Measurements from ENCODE around the gene USP2. TPM values are rescaled to one million over a fixed set of nuclear protein-coding genes. Genes with fewer than 3 reads are reported as not detected.
"Not testable (repeated sequence)": the region's sequence is repeated elsewhere in the genome, so short reads cannot be mapped to it uniquely, and the experiment has no call there.

Gene USP2
- total RNA-seq, 1 donor from 2014 or later, result 5.1 TPM

DNA sequence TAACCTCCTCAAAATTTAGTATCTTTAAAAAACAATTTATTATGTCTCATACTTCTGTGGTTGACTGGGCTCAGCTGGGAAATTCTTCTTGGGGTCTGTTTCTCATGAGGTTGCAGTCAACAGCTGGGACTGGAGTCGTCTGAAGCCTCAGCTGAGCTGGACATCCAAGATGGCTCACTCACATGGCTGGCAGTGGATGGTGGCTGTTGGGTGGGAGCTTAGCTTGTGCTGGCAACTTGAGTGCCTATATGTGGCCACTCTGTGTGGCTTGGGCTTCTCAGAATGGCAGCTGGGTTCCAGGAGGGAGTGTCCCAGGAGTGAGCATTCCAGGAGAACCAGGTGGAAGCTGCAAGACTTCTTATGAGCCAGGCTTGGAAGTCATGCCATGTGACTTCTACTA is 28.2 kb upstream of the USP2 start:
- no peaks in the 10 kb centered on the region for H3K4me1 ChIP-seq
- H3K36me3 ChIP-seq, result no peaks in the 10 kb centered on the region
- no peak overlapping the region for H3K4me3 ChIP-seq
- H3K9me3 ChIP-seq, result no peaks in the 10 kb centered on the region
- H3K27ac ChIP-seq, result no peak overlapping the region
- no peak for DNase-seq
- TF ChIP-seq, protein P1, sequence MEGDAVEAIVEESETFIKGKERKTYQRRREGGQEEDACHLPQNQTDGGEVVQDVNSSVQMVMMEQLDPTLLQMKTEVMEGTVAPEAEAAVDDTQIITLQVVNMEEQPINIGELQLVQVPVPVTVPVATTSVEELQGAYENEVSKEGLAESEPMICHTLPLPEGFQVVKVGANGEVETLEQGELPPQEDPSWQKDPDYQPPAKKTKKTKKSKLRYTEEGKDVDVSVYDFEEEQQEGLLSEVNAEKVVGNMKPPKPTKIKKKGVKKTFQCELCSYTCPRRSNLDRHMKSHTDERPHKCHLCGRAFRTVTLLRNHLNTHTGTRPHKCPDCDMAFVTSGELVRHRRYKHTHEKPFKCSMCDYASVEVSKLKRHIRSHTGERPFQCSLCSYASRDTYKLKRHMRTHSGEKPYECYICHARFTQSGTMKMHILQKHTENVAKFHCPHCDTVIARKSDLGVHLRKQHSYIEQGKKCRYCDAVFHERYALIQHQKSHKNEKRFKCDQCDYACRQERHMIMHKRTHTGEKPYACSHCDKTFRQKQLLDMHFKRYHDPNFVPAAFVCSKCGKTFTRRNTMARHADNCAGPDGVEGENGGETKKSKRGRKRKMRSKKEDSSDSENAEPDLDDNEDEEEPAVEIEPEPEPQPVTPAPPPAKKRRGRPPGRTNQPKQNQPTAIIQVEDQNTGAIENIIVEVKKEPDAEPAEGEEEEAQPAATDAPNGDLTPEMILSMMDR (IDR thresholded peaks at IDR 0.05), result no peak
- H3K27me3 ChIP-seq (ENCODE audit: low read depth), result no peaks in the 10 kb centered on the region
- intact Hi-C loops (cut with DNase I), result no loop called here
- no peak for ATAC-seq

DNA sequence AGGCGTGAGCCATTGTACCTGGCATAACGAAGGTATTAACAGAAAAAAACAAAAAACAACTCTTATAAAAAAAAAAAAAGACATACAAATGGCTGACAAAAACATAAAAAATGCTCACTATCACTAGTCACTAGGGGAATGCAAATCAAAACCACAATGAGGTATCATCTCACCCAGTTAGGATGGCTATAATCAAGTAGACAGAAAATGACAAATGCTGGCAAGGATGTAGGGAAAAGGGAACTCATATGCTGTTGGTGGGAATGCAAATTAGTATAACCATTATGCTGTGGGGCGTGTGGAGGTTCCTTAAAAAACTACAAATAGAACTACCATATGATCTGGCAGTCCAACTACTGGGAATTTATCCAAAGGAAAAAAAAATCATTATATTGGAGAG is 24.5 kb upstream of the USP2 start:
- Histone ChIP-seq H3K9me3 (peaks cover 9% of the 10 kb centered on the region), H3K27me3 (ENCODE audit: low read depth) (no peaks in the 10 kb centered on the region), H3K4me1 (no peaks in the 10 kb centered on the region), H3K27ac (no peak overlapping the region), H3K4me3 (no peak overlapping the region), H3K36me3 (no peaks in the 10 kb centered on the region)
- intact Hi-C loops (cut with DNase I), result no loop called here
- TF ChIP-seq, protein P1 (IDR thresholded peaks at IDR 0.05), result no peak
- ATAC-seq (no peak), DNase-seq (no peak)

- ATAC-seq; H3K4me3 ChIP-seq; intact Hi-C loops (cut with DNase I); H3K27me3 ChIP-seq (ENCODE audit: low read depth); H3K4me1 ChIP-seq; H3K36me3 ChIP-seq; H3K27ac ChIP-seq; DNase-seq: not testable (repeated sequence)
- peaks cover 14% of the 10 kb centered on the region for H3K9me3 ChIP-seq
Measured at GRCh38 chr11:119405448-119405847, 24.0 kb upstream of the USP2 start.

- DNase-seq, result no peak
- no peak for ATAC-seq
- Histone ChIP-seq H3K27ac (no peak overlapping the region), H3K4me1 (no peaks in the 10 kb centered on the region), H3K36me3 (no peaks in the 10 kb centered on the region), H3K27me3 (ENCODE audit: low read depth) (no peaks in the 10 kb centered on the region), H3K9me3 (peaks cover 18% of the 10 kb centered on the region), H3K4me3 (no peak overlapping the region)
- TF ChIP-seq, protein P1 (IDR thresholded peaks at IDR 0.05), result no peak
- intact Hi-C loops (cut with DNase I), result no loop called here
Measured at GRCh38 chr11:119404872-119405271, 23.4 kb upstream of the USP2 start.

GRCh38 chr11:119403021-119403420 is 21.5 kb upstream of the USP2 start:
- Histone ChIP-seq H3K9me3 (peaks cover 22% of the 10 kb centered on the region), H3K36me3 (no peaks in the 10 kb centered on the region), H3K27ac (no peak overlapping the region), H3K27me3 (ENCODE audit: low read depth) (no peaks in the 10 kb centered on the region), H3K4me3 (no peak overlapping the region), H3K4me1 (no peaks in the 10 kb centered on the region)
- TF ChIP-seq, protein P1 (IDR thresholded peaks at IDR 0.05), result no peak
- ATAC-seq, result no peak
- intact Hi-C loops (cut with DNase I), result no loop called here
- DNase-seq, result no peak

DNA sequence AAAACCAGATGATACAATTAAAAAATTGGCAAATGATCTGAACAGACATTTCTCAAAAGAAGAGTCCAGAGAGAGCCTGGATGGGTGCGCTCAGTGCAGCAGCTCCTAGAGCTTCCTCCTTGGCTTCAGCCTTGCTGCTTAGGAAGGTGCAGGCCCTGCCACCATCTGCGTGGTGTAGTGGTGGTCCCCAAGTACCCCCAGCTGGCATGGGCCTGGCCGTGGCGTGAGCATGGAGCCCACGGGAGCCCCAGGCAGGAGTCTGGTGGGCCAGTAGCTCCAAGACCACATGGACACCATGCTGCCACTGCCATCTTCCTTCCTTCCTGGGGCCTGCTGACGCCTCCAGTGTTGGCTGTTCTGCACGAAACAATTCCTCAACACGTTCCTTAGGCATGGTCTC is 21.0 kb upstream of the USP2 start:
- TF ChIP-seq, protein P1 (IDR thresholded peaks at IDR 0.05), result no peak
- Histone ChIP-seq H3K9me3 (peaks cover 24% of the 10 kb centered on the region), H3K27ac (no peak overlapping the region), H3K4me1 (no peaks in the 10 kb centered on the region), H3K36me3 (no peaks in the 10 kb centered on the region), H3K4me3 (no peak overlapping the region), H3K27me3 (ENCODE audit: low read depth) (no peaks in the 10 kb centered on the region)
- intact Hi-C loops (cut with DNase I), result no loop called here
- ATAC-seq (no peak), DNase-seq (no peak)
